SW 1271 (cell line): ENCODE results near the gene FAM219B.
A peak's percentile ranks its signal among the peaks of the same experiment; 100 is the strongest.
"Not testable (repeated sequence)": the region's sequence is repeated elsewhere in the genome, so short reads cannot be mapped to it uniquely, and the experiment has no call there.

ENCODE experiments used
- DNase-seq, 2 experiments: peaks; one replicate each; lab custom pipeline; 2025; lab: John Stamatoyannopoulos, UW

The FAM219B gene

DNA sequence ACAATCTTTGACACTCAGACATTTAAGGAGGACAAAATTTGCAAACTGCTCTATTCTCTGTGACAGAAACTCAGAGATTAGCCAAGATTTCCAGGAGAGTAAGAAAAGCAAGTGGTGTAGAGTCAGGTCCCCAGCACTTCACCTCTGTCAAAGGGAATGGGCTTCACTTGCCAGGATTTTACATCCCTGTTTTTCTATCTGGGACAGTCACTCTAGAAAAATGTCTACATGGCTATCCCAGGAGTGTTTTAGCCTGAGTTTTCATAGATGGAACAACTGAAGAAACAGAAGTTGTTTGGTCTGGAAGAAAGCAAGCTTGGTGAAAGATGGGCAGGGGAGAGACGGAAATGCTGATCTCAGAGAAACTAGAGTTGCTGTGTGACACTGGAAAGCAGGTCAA lies 3.0 kb downstream of the FAM219B start:
- no peak for DNase-seq

DNA sequence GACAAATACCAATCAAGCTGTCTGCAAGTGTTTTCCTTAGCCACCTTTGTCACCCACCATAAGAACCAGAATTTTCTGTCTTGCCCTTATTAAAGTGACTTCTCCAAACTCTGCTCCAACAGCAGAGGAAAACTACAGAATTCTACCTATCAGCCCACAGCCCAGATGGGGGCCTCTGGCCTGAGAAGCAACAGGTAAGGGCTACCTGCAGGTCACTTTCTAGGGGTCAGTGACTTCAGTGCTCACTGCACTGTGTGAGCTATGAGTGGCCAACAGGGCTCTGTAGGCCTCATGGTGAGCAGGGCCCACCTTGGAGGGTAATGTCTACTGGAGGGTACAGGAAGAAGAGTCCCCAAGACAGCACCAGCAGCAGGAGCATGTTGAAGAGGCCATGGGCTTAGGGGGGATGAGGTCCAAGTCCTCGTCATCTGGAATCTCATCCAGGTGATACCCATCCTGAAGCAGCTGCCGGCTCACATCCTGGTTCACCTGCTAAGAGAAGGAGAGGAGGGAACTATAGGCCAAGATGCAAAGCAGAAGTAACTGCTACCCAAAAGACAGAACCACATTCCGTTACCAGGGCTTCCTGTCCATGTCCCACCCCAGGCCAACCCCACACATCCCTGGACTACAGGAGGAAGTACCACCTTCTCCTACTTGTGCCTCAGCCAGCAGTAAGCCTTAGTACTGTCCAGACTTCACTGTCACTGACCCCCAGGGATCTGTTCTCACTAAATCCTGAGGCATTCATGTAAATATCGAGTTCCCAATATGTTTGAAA lies 4.2 kb downstream of the FAM219B start:
- no peak for DNase-seq

DNA sequence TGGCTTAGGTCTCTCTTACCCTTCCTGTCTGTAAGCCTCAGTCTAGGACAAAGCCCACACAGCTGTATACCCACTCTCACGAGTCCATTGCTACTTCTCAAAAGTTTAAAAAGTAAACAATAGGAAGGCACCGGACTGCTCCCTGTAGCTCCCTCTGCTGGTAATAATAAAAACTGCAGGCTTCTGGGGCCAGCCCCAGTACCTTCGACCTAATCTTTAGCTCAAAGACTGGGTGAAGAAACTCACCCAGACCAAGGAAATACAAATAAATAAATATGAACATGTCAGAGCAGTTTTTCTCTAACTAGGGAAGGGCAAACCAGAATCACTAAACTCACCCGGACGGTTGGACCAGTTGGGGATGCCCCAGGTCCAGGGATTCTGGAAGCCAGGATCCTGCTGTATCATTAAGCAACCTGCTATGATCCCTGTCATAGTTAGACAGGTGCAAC lies 5.0 kb downstream of the FAM219B start:
- DNase-seq: peak in 1 of 2 experiments; percentile 80

DNA sequence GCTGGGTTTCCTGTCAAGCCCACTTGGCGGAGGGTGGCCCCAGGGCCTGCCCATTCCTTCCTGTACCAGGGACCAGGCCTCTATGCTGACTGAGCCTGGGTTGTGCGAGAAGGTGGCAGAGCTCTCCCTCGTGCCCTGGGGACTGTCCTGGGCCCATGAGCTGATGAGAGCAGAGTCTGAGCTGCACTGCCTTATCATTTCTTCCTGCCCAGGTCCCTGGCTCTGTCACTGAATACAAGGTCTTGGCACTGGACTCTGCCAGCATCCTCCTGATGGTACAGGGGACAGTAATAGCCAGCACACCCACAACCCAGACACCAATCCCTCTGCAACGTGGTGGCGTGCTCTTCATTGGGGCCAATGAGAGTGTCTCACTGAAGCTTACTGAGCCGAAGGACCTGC lies 9.3 kb downstream of the FAM219B start:
- no peak for DNase-seq

DNA sequence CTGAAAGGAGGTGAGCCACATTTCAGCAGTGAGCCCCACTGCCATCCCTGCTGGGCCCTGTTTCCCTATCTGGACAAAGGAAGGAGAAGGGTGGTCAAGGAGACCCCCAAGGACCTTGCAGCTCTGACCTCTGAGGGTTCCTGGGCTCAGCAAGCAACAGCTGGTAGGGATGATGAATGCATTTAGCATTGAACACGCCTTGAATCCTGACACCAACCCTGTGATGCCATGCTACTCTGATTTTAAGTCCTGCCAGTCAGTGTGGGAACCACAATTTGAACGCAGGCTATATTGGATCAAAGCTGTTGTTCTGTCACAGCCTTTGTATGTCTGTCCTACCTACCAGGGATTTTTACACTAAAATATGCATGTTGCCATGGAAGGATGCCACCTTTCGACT lies 10.3 kb downstream of the FAM219B start:
- DNase-seq: no peak

DNA sequence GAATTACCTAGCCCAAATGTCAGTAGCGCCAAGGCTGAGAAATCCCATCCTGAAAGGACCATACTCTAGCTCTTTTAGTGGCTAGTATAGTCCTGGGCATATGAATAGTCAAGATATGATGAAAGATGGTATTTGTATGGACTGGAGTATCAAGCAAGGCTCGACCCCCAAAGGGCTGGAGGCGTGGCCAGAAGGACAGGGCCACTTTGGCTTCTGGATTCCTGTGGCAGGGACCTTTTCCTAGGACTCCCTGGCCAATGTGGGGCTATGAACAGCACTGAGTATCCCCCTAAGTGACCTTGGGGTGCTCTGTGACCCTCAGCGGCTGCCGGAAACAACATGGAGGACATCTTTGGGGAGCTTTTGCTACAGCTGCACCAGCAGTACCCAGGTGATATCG lies 10.8 kb downstream of the FAM219B start:
- DNase-seq: no peak

DNA sequence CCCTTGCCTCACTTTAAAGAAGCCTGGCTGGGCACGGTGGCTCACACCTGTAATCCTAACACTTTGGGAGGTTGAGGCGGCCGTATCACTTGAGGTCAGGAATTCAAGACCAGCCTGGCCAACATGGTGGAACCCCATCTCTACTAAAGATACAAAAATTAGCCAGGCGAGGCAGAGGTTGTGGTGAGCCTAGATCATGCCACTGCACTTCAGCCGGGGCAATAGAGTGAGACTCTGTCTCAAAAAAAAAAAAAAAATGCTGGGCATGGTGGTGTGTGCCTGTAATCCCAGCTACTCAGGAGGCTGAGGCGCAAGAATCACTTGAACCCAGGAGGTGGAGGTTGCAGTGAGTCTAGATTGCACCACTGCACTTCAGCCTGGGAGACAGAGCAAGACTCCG lies 12.3 kb downstream of the FAM219B start:
- not testable (repeated sequence) for DNase-seq

DNA sequence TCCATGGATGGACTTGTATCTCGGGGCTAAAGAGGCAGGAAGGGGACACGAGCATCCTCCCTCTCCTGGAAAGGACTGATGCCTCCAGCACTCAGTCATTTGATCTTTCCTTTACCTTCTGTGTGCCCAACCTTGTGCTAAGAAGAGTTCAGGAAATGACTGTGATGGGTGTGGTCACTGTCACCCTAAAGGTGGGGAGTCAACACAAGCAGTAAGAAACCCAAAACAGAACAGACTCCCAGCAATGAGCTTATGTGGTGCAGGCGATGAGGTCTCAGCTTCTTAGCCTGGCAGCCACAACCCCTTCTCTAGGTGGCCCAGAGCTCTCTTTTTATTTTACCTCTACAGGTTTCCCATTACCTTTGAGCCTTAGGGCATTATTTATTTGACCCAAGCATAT lies 13.0 kb downstream of the FAM219B start:
- DNase-seq: no peak

DNA sequence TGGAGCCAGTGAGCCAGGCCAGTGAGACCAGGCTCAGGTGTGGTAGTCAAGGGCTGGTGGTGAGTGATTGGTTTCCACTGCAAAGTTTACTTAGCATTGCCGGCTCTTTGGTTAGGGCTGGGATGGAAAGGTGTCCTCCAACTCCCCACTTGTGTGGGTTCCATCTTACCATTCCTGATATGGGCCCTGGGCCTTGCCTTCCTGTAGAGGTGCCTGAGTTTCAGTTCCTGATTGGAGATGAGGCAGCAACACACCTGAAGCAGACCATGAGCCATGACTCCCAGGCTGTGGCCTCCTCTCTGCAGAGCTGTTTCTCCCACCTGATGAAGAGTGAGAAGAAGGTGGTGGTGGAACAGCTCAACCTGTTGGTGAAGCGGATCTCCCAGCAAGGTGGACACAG lies 13.7 kb downstream of the FAM219B start:
- DNase-seq: no peak

DNA sequence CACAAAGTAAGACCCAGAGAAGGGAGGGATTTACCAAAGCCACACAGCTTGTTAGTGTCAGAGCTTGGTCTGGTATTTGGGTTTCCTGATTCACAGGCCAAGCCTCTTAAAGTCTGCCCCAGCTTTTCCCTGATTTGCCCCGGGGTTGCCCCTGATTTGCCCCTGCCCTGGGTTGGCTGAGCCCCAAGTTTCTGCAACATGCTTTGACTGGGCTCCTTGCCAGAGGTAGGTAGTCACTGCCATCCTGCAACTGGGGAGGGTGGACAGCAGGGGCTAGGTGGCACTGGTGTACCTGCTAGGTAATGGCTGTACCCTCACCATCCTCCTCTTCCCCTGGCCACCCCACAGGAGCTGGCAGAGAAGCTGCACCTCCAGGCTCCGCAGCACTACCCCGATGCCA lies 14.3 kb downstream of the FAM219B start:
- no peak for DNase-seq

DNA sequence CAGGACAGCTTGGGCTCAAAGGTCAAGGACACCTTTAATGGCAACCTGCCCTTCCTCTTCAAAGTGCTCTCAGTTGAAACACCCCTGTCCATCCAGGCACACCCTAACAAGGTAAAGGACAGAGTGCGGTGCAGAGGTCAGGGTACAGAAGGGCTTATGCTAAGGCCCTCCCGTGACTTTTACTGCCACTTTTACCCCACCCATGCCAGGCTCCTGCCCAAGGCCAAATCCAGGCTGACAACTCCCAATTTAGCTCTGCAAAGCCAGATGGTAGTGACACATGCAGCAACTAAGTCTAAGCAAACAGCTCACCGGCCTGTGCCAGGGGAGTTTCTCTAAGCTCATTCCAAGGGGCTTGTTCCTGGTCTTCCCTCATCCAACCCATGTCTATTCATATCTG lies 15.2 kb downstream of the FAM219B start:
- DNase-seq: no peak

DNA sequence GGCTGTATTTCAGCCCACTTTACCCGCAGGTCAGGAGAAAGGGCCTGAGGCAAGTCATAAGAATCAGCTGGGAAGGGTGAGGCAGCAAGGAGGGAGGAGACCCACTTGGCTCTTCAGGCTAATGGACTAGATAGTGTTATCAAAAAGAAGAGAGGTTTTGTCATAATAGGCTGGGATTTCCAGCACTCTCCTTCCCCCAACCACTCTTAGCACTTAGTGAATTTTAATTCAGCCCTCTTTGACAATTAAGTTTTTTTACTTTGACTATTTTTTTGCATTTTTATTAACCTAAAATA lies 16.0 kb downstream of the FAM219B start:
- DNase-seq: no peak

DNA sequence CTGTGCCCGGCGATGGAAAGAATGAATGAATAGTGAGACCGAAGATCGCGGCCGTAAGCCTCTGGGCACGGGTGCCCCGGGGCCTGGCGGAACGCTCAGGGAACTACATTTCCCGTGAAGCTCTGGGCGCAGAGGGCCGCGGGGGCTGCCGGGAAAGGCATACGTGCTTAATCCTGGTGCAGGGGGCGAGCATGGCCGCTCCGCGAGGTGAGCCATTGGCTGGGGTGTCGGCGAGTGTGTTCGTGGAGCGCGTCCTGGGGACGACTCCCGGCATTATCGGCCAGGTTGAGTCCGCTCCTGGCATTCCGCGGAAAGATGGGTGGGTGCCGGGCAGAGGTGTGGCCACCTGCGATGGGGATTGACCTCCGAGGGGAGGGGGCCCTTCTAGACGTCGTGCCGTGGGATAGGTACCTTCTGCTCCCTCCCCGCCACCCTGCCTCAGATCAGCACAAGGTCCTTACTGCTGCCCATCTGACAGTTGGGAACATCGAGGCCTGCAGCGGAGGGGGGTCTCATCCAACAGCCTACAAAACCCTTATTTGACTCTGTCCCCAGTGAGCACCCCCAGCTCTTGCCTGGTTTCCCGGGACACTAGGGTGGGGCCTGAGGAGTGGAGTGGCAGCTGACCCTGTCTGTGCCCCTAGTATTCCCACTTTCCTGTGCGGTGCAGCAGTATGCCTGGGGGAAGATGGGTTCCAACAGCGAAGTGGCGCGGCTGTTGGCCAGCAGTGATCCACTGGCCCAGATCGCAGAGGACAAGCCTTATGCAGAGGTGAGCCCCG lies 16.6 kb downstream of the FAM219B start, which contains the start of gene MPI:
Gene MPI, plus strand, starts transcription at position 160 of the 782 bp plus-strand sequence. Its CDS starts 32 bp downstream, at position 192.
- DNase-seq: peak; percentile 44 to 74

DNA sequence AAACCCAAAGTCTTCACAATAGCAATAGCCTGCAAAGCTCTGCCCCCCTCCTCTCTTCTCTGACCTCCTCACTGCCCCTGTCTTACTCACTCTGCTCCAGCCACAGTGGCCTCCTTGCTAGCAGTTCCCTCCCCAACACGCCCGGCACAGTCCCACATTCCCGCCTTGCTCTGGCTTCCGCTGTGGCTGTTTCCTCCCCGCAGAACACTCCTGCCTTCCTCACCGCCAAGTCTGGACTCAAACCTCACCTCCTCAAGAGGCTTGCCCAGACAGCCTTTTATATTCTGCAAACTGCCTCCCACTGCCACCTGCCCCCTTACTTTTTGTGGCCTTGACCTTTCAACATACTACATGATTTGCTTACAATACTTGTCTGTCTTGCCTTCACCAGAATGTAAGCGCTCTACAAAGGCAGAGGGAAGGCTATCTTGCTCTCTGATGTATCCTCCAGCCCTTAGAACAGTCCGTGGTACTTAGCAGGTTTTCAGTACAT lies 17.2 kb downstream of the FAM219B start:
- no peak for DNase-seq

DNA sequence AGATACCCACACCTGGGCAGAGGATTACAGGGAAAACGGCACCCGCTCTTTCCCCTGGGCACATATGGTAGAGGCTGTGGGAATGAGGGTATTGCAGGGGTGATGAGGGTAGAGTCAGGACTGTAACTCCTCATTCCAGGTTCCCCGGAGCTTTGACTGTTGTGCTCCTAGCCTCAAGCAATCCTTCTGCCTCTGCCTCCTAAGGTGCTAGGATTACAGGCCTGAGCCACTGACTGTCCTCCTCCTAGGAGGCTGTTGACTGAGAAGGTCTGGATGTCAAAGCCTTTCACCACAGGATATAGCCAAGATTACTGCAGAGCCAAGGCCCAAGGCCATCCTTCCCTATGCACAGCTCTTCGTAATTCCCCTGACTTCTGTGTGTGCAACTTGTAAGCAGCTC lies 17.9 kb downstream of the FAM219B start:
- no peak for DNase-seq

DNA sequence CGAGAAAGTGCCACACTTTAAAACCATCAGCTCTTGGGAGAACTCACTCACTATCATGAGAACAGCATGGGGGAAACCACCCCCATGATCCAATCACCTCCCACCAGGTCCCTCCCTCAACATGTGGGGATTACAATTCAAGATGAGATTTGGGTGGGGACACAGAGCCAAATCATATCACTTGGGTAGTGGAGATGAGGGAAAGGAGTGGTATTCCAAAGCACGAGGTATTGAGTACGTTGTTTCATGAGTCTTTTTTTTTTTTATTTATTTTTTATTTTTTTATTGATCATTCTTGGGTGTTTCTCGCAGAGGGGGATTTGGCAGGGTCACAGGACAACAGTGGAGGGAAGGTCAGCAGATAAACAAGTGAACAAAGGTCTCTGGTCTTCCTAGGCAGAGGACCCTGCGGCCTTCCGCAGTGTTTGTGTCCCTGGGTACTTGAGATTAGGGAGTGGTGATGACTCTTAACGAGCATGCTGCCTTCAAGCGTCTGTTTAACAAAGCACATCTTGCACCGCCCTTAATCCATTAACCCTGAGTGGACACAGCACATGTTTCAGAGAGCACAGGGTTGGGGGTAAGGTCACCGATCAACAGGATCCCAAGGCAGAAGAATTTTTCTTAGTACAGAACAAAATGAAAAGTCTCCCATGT lies 19.0 kb downstream of the FAM219B start:
- not testable (repeated sequence) for DNase-seq

DNA sequence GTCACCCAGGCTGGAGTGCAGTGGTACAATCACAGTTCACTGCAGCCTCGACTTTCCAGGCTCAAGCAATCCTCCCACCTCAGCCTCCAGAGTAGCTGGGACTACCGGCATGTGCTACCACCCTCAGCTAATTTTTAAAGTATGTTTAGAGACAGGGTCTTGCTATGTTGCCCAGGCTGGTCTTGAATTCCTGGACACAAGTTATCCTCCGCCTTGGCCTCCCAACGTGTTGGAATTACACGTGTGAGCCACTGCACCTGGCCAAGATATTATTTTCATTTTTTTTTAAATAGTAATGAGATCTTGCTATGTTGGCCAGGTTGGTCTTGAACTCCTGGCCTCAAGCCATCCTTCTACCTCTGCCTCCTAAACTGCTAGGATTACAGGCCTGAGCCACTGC lies 21.2 kb downstream of the FAM219B start:
- DNase-seq: no peak

DNA sequence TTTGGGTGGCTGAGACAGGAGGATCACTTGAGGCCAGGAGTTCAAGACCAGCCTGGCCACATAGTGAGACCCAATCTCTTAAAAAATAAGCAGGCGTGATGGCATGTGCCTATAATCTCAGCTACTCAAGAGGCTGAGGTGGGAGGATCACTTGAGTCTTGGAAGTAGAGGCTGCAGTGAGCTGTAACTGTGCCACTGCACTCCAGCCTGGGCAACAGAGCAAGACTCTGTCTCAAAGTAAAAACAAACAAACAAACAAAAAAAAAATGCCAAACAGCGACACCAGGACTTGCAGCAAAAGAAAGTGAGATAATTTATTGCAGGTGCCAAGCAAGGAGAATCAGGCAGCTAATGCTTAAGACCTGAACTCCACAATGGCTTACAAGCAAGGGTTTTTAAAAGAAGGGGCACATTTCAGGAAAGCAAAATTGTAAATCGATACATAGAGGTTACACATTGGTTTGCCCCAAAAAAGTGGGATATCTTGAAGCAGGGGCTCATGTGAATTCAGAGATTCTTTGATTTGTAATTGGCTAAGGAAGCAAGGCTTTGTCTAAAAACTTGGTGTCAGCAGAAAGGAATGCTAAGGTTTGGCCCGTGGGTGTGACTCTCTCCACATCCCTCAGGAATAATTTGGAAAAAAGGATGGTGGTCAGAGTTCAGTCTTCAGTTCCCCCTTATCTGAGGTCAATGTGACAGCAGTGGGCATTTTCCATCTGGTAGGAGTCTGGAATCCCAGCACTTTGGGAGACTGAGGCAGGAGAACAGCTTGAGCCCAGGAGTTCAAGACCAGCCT lies 22.0 kb downstream of the FAM219B start:
- no peak for DNase-seq

DNA sequence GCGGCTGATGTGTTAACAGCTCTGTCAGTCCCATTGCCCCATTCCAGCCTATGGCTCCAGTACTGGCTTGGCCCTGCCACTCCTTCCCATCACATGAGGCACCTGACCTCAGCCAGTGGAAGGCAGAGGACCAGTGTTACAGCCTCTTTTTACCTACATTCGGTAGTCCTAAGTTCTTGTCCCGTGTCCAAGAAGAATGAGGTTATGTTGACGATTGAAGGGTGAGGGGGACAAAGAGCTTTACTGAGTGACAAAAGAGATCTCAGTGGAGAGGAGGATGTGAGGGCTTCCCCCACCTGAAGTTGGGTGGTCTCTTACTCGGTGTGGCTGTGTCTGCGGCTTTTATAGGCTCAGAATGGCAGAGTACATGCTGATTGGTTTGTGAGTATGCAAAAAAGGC lies 24.1 kb downstream of the FAM219B start:
- DNase-seq: no peak

DNA sequence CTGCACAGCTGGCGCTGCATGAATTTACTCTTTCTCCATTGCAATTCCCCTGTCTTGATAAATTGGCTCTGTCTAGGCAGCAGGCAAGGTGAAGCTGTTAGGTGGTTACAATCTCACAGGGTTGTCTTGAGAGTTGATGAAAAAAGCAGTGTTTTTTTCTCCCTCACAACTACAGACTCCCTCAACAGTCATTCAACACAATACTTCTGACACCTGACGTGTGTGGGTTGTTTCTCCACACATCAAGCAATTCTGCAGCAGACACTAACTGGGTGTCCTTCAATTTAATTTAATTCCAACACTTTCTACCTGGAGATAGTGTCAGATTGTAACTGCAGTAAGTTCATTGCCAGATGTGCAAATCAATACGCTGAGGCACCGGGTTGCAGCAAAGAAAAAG lies 28.4 kb downstream of the FAM219B start:
- DNase-seq: no peak

DNA sequence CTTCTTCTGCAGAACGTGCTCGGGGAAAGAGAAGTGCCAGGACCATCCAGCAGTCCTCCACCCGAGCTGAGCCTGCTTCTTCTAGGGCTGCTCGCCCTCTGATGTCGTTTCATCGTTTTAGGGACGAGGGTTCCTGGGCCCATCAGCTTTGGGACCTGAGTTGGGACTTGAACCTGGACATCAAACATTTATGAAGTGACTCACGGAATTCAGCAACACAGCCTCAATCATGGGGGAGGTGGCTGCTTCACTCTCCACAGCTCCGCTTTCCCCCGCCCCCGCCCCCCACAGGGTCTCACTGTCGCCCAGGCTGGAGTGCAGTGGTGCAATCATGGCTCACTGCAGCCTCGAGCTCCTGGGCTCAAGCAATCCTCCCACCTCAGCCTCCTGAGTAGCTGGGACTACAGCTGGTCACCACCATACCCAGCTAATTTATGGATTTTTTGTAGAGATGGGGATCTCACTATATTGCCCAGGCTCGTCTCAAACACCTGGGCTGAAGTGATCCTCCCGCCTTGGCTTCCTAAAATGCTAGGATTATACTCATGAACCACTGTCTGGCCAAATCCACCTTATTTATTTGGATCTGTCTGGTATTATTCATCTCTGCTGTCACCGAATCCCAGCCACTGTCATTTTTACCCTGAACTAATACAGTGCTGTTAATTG lies 32.8 kb downstream of the FAM219B start:
- no peak for DNase-seq
